ENCODE measurements around the gene GNG13.

Gene GNG13, protein sequence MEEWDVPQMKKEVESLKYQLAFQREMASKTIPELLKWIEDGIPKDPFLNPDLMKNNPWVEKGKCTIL

DNA sequence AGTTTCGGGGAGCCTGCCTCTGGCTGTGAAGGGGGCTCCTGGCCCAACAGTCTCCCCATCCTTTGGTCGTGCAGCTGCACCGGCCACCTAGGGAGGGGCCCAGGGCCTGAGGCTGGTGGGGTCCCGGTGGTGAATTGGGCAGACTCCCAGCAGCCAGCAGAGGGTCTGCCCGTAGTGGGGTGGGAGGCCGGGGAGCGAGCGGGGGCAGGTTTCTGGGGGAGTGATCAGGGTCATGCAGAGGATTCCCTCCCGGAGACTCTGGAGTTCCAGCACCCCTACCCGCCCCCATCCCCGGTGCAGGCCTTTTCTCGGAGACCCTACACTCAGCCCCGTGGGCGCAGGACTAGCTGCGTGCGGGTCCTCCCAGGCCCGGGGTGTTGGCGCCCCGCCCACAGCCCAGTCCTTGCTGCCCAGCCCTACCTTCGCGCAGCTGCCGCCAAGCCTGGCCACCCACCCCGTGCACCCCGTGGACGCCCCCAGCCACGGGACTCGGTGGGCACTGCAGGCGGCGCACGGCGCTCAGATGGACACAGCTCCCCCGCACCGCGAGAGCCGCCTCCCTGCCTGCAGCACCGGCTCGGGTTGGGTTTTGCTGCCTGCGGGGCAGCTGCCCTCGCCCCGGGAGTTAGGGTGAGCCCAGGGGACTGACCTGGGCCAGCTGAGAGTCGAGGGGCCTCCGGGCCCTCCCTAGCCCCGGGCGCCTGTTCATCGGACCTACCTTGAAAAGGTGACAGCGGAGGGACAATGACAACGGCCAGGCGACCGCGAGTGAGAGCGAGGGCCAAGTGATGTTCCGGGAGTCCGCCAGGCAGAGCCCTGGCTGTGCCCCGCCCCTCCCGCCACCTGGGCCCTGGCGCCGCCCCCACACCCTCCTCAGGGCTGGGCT, at the start of gene GNG13:
Gene GNG13 (minus strand): TSS at position 787 of the 886 bp plus-strand sequence. CDS start 1,657 bp downstream, outside the sequence.
- no peak for TF ChIP-seq FOXM1 (IDR thresholded peaks at IDR 0.05; ENCODE audit: borderline replicate concordance, low read depth)
- TF ChIP-seq ZBTB7A (IDR thresholded peaks at IDR 0.05; ENCODE audit: low read depth): no peak
- TF ChIP-seq EGR1 (IDR thresholded peaks at IDR 0.05): no peak
- TF ChIP-seq RAD21 (IDR thresholded peaks at IDR 0.05; ENCODE audit: low read depth): no peak
- no peak for TF ChIP-seq NFIC (IDR thresholded peaks at IDR 0.05)
- no peak for TF ChIP-seq CREB1 (IDR thresholded peaks at IDR 0.05; ENCODE audit: low read depth)
- TF ChIP-seq, protein P1, sequence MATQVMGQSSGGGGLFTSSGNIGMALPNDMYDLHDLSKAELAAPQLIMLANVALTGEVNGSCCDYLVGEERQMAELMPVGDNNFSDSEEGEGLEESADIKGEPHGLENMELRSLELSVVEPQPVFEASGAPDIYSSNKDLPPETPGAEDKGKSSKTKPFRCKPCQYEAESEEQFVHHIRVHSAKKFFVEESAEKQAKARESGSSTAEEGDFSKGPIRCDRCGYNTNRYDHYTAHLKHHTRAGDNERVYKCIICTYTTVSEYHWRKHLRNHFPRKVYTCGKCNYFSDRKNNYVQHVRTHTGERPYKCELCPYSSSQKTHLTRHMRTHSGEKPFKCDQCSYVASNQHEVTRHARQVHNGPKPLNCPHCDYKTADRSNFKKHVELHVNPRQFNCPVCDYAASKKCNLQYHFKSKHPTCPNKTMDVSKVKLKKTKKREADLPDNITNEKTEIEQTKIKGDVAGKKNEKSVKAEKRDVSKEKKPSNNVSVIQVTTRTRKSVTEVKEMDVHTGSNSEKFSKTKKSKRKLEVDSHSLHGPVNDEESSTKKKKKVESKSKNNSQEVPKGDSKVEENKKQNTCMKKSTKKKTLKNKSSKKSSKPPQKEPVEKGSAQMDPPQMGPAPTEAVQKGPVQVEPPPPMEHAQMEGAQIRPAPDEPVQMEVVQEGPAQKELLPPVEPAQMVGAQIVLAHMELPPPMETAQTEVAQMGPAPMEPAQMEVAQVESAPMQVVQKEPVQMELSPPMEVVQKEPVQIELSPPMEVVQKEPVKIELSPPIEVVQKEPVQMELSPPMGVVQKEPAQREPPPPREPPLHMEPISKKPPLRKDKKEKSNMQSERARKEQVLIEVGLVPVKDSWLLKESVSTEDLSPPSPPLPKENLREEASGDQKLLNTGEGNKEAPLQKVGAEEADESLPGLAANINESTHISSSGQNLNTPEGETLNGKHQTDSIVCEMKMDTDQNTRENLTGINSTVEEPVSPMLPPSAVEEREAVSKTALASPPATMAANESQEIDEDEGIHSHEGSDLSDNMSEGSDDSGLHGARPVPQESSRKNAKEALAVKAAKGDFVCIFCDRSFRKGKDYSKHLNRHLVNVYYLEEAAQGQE (IDR thresholded peaks at IDR 0.05; ENCODE audit: low read depth): no peak
- TF ChIP-seq TCF12 (IDR thresholded peaks at IDR 0.05; ENCODE audit: low read depth): no peak
- no peak for TF ChIP-seq CEBPB (IDR thresholded peaks at IDR 0.05)
- TF ChIP-seq TEAD4 (IDR thresholded peaks at IDR 0.05): no peak
- no peak for TF ChIP-seq EP300 (IDR thresholded peaks at IDR 0.05; ENCODE audit: borderline replicate concordance)
- TF ChIP-seq, protein P2, sequence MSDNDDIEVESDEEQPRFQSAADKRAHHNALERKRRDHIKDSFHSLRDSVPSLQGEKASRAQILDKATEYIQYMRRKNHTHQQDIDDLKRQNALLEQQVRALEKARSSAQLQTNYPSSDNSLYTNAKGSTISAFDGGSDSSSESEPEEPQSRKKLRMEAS (IDR thresholded peaks at IDR 0.05): no peak
- no peak for TF ChIP-seq YY1 (IDR thresholded peaks at IDR 0.05; ENCODE audit: low read depth)
- TF ChIP-seq TAF1 (IDR thresholded peaks at IDR 0.05; ENCODE audit: low read depth): no peak

DNA sequence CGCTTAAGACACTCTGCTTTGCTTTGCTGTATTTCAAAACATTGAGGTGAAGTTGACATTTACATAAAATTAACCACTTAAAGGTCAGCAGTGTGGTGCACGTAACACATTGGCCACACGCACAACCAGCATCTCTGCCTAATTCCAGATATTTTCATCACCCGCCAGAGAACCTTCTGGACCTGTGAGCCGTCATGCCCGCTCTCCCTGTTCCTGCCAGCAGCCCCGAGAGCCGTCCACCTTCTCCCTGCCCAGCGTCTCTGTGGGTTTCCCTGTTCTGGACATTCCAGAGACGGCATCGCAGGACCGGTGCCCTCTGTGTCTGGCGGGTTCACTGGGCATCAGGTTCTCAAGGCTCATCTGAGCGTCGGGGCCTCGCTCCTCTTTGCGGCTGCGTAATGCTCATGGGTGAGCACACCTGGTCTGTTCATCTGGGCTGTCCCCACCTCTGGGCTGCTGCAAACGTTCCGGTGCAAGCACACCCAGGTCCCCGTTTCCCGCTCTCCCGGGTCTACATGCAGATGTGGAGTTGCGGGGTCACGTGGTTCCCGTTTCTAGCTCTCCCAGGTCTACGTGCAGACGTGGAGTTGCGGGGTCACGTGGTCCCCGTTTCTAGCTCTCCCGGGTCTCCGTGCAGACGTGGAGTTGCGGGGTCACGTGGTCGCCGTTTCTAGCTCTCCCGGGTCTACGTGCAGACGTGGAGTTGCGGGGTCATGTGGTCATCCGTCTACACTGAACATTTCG, 48.1 kb upstream of the GNG13 start:
- no peak for TF ChIP-seq ZBTB7A (IDR thresholded peaks at IDR 0.05; ENCODE audit: low read depth)
- TF ChIP-seq, protein P3, sequence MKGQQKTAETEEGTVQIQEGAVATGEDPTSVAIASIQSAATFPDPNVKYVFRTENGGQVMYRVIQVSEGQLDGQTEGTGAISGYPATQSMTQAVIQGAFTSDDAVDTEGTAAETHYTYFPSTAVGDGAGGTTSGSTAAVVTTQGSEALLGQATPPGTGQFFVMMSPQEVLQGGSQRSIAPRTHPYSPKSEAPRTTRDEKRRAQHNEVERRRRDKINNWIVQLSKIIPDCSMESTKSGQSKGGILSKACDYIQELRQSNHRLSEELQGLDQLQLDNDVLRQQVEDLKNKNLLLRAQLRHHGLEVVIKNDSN (IDR thresholded peaks at IDR 0.05): peak; percentile 57; the same call in 1 of the 2 replicates

DNA sequence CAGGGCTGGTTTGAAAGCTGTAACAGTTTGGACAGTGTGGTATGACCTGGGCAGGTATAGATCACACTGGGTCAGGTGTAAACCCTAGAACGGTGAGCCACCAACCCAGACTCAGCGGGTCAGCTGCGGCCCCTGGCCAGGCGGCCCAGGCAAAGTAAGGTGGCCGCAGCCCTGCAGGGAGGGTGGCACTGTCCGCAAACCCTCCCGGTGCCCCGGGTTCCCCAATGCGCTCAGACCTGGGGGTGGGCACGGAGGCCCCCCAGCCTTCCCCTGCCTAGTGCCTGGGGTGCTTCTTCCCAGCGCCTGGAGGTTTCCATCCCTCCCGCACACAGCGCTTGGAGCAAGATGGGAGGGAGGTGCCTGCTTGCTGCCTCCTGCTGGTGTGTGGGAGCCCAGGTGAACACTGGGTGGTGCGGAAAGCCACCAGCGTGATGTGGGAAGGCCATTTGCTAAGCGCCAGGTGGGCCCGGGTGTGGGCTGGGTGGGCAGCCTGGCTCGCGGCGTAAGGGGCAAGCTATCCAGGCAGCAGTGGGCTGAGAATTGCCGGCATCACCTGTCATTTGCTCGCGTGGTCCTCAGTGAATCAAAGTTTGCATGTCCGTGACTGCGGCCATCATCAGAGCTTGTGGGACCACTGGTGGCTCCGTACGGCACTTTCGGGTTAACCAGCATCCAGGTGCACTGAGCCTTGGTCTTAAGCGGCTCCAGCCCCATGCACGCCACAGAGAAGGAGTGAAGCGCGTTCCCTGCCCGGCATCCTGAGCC, 47.3 kb upstream of the GNG13 start:
- TF ChIP-seq CREB1 (IDR thresholded peaks at IDR 0.05; ENCODE audit: low read depth) (no peak), TEAD4 (IDR thresholded peaks at IDR 0.05) (no peak), ZBTB7A (IDR thresholded peaks at IDR 0.05; ENCODE audit: low read depth) (no peak), TCF12 (IDR thresholded peaks at IDR 0.05; ENCODE audit: low read depth) (no peak), TAF1 (IDR thresholded peaks at IDR 0.05; ENCODE audit: low read depth) (no peak), EP300 (IDR thresholded peaks at IDR 0.05; ENCODE audit: borderline replicate concordance) (no peak), YY1 (IDR thresholded peaks at IDR 0.05; ENCODE audit: low read depth) (no peak), RAD21 (IDR thresholded peaks at IDR 0.05; ENCODE audit: low read depth) (no peak)
- TF ChIP-seq, protein P2 (IDR thresholded peaks at IDR 0.05): no peak
- TF ChIP-seq, protein P3 (IDR thresholded peaks at IDR 0.05): no peak

DNA sequence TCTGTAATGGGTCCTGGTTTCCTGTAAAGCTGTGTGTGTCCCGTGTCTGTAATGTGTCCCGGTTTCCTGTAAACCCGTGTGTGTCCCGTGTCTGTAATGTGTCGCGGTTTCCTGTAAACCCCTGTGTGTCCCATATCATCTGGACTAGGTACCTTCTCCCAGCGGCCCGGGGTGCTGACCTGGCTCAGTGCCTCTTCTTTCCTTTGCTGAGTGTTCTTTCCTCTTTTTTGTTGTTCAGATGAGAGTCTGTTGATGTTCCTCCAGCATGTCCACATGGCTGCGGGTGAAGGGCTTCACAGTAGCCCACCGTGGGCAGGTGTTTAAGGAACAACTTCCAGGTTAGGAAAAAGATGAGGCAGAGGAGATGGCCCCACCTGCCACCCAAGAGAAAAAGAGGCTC, 46.6 kb upstream of the GNG13 start:
- TF ChIP-seq NFIC (IDR thresholded peaks at IDR 0.05) (no peak), CREB1 (IDR thresholded peaks at IDR 0.05; ENCODE audit: low read depth) (no peak), EP300 (IDR thresholded peaks at IDR 0.05; ENCODE audit: borderline replicate concordance) (no peak)
- TF ChIP-seq, protein P3 (IDR thresholded peaks at IDR 0.05): no peak

DNA sequence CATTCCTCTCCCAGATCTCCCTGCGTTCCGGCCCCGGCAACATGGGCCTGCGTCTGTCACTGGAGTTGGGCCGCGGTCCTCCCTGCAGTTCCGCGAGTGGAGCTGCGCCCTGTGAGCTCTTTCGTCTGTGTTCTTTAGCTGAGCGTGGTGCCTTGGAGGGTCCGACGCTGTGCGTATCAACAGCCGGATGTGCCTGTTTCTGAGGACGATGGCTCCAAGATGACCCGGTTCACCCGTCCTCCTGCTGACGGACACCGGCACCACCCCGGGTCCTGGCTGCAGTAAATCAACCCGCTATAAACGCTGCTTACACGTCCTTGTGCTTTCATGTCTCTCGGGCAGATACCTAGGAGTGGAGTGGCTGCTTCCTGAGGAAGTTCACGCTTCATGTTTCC, 44.8 kb upstream of the GNG13 start:
- TF ChIP-seq RAD21 (IDR thresholded peaks at IDR 0.05; ENCODE audit: low read depth) (no peak), CREB1 (IDR thresholded peaks at IDR 0.05; ENCODE audit: low read depth) (no peak), TAF1 (IDR thresholded peaks at IDR 0.05; ENCODE audit: low read depth) (no peak), TEAD4 (IDR thresholded peaks at IDR 0.05) (no peak), EP300 (IDR thresholded peaks at IDR 0.05; ENCODE audit: borderline replicate concordance) (no peak), NFIC (IDR thresholded peaks at IDR 0.05) (no peak), YY1 (IDR thresholded peaks at IDR 0.05; ENCODE audit: low read depth) (no peak), CEBPB (IDR thresholded peaks at IDR 0.05) (no peak), FOXM1 (IDR thresholded peaks at IDR 0.05; ENCODE audit: borderline replicate concordance, low read depth) (no peak), EGR1 (IDR thresholded peaks at IDR 0.05) (no peak), ZBTB7A (IDR thresholded peaks at IDR 0.05; ENCODE audit: low read depth) (no peak), TCF12 (IDR thresholded peaks at IDR 0.05; ENCODE audit: low read depth) (no peak)
- TF ChIP-seq, protein P1 (IDR thresholded peaks at IDR 0.05; ENCODE audit: low read depth): no peak
- TF ChIP-seq, protein P3 (IDR thresholded peaks at IDR 0.05): no peak
- TF ChIP-seq, protein P2 (IDR thresholded peaks at IDR 0.05): no peak

All from Ishikawa (cell line).